ENCODE data around the gene NABP2. TPM values are rescaled to one million over a fixed set of nuclear protein-coding genes. Genes with fewer than 3 reads are reported as not detected.

NABP2 gene
- total and polyA plus RNA-seq, 10 of the 15 experiments (the other 5 are each of a cell fraction or from before 2014, with no cell fraction given) = 20.7 to 97.9 (median 60.9) TPM

DNA sequence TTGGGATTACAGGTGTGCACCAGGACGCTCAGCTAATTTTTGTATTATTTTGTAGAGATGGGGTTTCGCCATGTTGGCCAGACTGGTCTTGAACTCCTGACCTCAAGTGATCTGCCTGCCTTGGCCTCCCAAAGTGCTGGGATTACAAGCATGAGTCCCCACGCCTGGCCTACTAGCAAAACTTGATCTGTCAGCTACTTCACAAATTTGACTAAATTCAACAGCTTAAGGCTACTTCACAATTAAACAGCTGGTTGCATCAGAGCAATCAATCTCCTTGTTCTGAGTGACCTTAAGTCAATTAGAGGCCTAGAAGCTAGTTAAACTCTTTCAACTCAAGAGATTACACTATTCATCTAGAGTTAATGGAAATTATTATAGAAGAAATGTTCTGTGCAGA, 54.8 kb downstream of the NABP2 start:
- ChIA-PET SMC1A (ENCODE audit: uncharacterized antibody, unreplicated experiment) (interaction anchor here (0.6 kb wide), 1 partner anchor 78 kb away, joined by 3 read pairs; no protein-coding TSS in a partner anchor), POLR2A (interaction anchor here (1.1 kb wide), 1 partner anchor 34 kb away, joined by 6 read pairs; no protein-coding TSS in a partner anchor), CTCF (interaction anchor here (1.1 to 1.4 kb wide), 2 partner anchors 18 to 185 kb away, joined by 3 to 6 read pairs; no protein-coding TSS in a partner anchor), RAD21 (ENCODE audit: unreplicated experiment) (no interaction called here)
- in situ Hi-C loops (cut with MboI) = no loop called here
- DNase-seq (ENCODE audit: low read depth, low spot score) (no peak), FAIRE-seq (no peak), ATAC-seq (no peak)
- intact Hi-C loops (cut with micrococcal nuclease; ENCODE audit: unreplicated experiment) = no loop called here
- H3K4me1 ChIP-seq (ENCODE audit: control insufficient read depth, insufficient read depth, low read length) = no peaks in the 10 kb centered on the region
- no peaks in the 10 kb centered on the region for H3K27me3 ChIP-seq (replicated peaks in 1 of 2; ENCODE audit: control insufficient read depth in 2 of 2, insufficient read depth in 2 of 2, low read length in 1 of 2)
- H3K9me3 ChIP-seq (replicated peaks; ENCODE audit: control insufficient read depth, insufficient read depth, low read length) = no peaks in the 10 kb centered on the region
- H3K27ac ChIP-seq (ENCODE audit: control insufficient read depth, insufficient read depth) = no peak overlapping the region
- TF ChIP-seq STAT1 (conservative IDR thresholded peaks at IDR 0.05) (no peak), IKZF2 (IDR thresholded peaks at IDR 0.05) (no peak), HDAC6 (IDR thresholded peaks at IDR 0.05; ENCODE audit: unreplicated experiment) (no peak), CHD1 (IDR thresholded peaks at IDR 0.05; ENCODE audit: low read depth, low read length) (no peak)
- no peak overlapping the region for H3K4me2 ChIP-seq (ENCODE audit: control insufficient read depth, insufficient read depth)
- BruUV-seq (replicated peaks) = no TSS peak
- no peaks in the 10 kb centered on the region for H3K79me2 ChIP-seq (ENCODE audit: control insufficient read depth, insufficient read depth, low read length)
- no peaks in the 10 kb centered on the region for H4K20me1 ChIP-seq (ENCODE audit: control insufficient read depth, insufficient read depth)
- H2AFZ ChIP-seq (ENCODE audit: control insufficient read depth, low read depth, low read length) = no peak overlapping the region
- 95% methylated on average over 3 of the region's 3 CpGs for WGBS (ENCODE audit: insufficient coverage, insufficient replicate concordance, low lambda C conversion rate, missing lambda C conversion rate)
- H3K9ac ChIP-seq (ENCODE audit: control insufficient read depth, insufficient read depth, low read length) = no peak overlapping the region
- H3K4me3 ChIP-seq = no peak overlapping the region
- peaks cover 16 to 22% of the 10 kb centered on the region in 2 experiments for H3K36me3 ChIP-seq (ENCODE audit: control insufficient read depth in 2 of 2, insufficient read depth in 2 of 2, low read length in 1 of 2)

Other genes starting within 250 kb of the NABP2 start
Only the 7 nearest of the 24 such genes appear.
- gene MYL6B, start 71.8 kb upstream of the NABP2 start, total RNA-seq (2014; rRNA removed) = 79.1 and 83.8 TPM in 2 replicates
- gene MYL6B, start 71.8 kb upstream of the NABP2 start, total RNA-seq (2014; rRNA removed; fragmentation: Illumina TruSeq; extraction: Trizol) = 100 and 119 TPM in 2 replicates
- 110 and 117 TPM in 2 replicates for gene MYL6B, start 71.8 kb upstream of the NABP2 start, total RNA-seq (2021)
- 62.6 and 88.4 TPM in 2 replicates for gene MYL6B, start 71.8 kb upstream of the NABP2 start, polyA plus RNA-seq (2011; rRNA removed)
- gene MYL6B, start 71.8 kb upstream of the NABP2 start, polyA plus RNA-seq (2014; fragmentation: Illumina TruSeq; extraction: Trizol) = 24.0 and 75.5 TPM in 2 replicates
- gene MYL6B, start 71.8 kb upstream of the NABP2 start, polyA plus RNA-seq (2014; fragmentation: Nextera tagmentation; extraction: Ambion mirVana) = 100 to 1,000 TPM; 117 to 153 TPM
- gene MYL6B, start 71.8 kb upstream of the NABP2 start, polyA plus RNA-seq (2014; rRNA removed) = 108 and 118 TPM in 2 replicates
- gene MYL6B, start 71.8 kb upstream of the NABP2 start, polyA plus RNA-seq (2016; fragmentation: Nextera tagmentation; extraction: Ambion mirVana) = 100 to 1,000 TPM; 109 to 131 TPM
- 1,128 and 1,250 TPM in 2 replicates for gene MYL6, start 66.0 kb upstream of the NABP2 start, total RNA-seq (2014; rRNA removed)
- gene MYL6, start 66.0 kb upstream of the NABP2 start, total RNA-seq (2014; rRNA removed; fragmentation: Illumina TruSeq; extraction: Trizol) = 1,571 and 1,613 TPM in 2 replicates
- gene MYL6, start 66.0 kb upstream of the NABP2 start, total RNA-seq (2021) = 1,000 and 1,003 TPM in 2 replicates
- gene MYL6, start 66.0 kb upstream of the NABP2 start, polyA plus RNA-seq (2011; rRNA removed) = 2,085 and 2,088 TPM in 2 replicates
- 1,228 and 1,402 TPM in 2 replicates for gene MYL6, start 66.0 kb upstream of the NABP2 start, polyA plus RNA-seq (2014; fragmentation: Illumina TruSeq; extraction: Trizol)
- gene MYL6, start 66.0 kb upstream of the NABP2 start, polyA plus RNA-seq (2014; fragmentation: Nextera tagmentation; extraction: Ambion mirVana) = 1,000 to 10,000 TPM; 3,206 to 4,116 TPM
- 1,169 and 1,187 TPM in 2 replicates for gene MYL6, start 66.0 kb upstream of the NABP2 start, polyA plus RNA-seq (2014; rRNA removed)
- 1,000 to 10,000 TPM; 2,172 to 2,412 TPM for gene MYL6, start 66.0 kb upstream of the NABP2 start, polyA plus RNA-seq (2016; fragmentation: Nextera tagmentation; extraction: Ambion mirVana)
- 24.9 and 25.2 TPM in 2 replicates for gene SMARCC2, start 34.9 kb upstream of the NABP2 start, total RNA-seq (2014; rRNA removed)
- gene SMARCC2, start 34.9 kb upstream of the NABP2 start, total RNA-seq (2014; rRNA removed; fragmentation: Illumina TruSeq; extraction: Trizol) = 26.6 and 31.8 TPM in 2 replicates
- gene SMARCC2, start 34.9 kb upstream of the NABP2 start, total RNA-seq (2021) = 67.1 and 68.6 TPM in 2 replicates
- 50.2 and 52.9 TPM in 2 replicates for gene SMARCC2, start 34.9 kb upstream of the NABP2 start, polyA plus RNA-seq (2011; rRNA removed)
- 59.6 and 61.1 TPM in 2 replicates for gene SMARCC2, start 34.9 kb upstream of the NABP2 start, polyA plus RNA-seq (2014; fragmentation: Illumina TruSeq; extraction: Trizol)
- 10 to 100 TPM; 13.6 to 27.8 TPM for gene SMARCC2, start 34.9 kb upstream of the NABP2 start, polyA plus RNA-seq (2014; fragmentation: Nextera tagmentation; extraction: Ambion mirVana)
- gene SMARCC2, start 34.9 kb upstream of the NABP2 start, polyA plus RNA-seq (2014; rRNA removed) = 31.7 and 38.3 TPM in 2 replicates
- 10 to 100 TPM; 60.8 to 71.2 TPM for gene SMARCC2, start 34.9 kb upstream of the NABP2 start, polyA plus RNA-seq (2016; fragmentation: Nextera tagmentation; extraction: Ambion mirVana)
- gene RNF41, start 2.4 kb upstream of the NABP2 start, total RNA-seq (2014; rRNA removed) = 38.0 and 44.8 TPM in 2 replicates
- 28.8 and 30.1 TPM in 2 replicates for gene RNF41, start 2.4 kb upstream of the NABP2 start, total RNA-seq (2014; rRNA removed; fragmentation: Illumina TruSeq; extraction: Trizol)
- gene RNF41, start 2.4 kb upstream of the NABP2 start, total RNA-seq (2021) = 29.9 and 31.0 TPM in 2 replicates
- 30.9 and 47.8 TPM in 2 replicates for gene RNF41, start 2.4 kb upstream of the NABP2 start, polyA plus RNA-seq (2011; rRNA removed)
- 27.6 and 33.2 TPM in 2 replicates for gene RNF41, start 2.4 kb upstream of the NABP2 start, polyA plus RNA-seq (2014; fragmentation: Illumina TruSeq; extraction: Trizol)
- gene RNF41, start 2.4 kb upstream of the NABP2 start, polyA plus RNA-seq (2014; fragmentation: Nextera tagmentation; extraction: Ambion mirVana) = 10 to 100 TPM; 11.1 to 24.5 TPM
- gene RNF41, start 2.4 kb upstream of the NABP2 start, polyA plus RNA-seq (2014; rRNA removed) = 38.2 and 39.2 TPM in 2 replicates
- 10 to 100 TPM; 22.3 to 23.9 TPM for gene RNF41, start 2.4 kb upstream of the NABP2 start, polyA plus RNA-seq (2016; fragmentation: Nextera tagmentation; extraction: Ambion mirVana)
- gene SLC39A5, start 5.7 kb downstream of the NABP2 start, total RNA-seq (2014; rRNA removed) = not detected in 2 replicates
- not detected in 2 replicates for gene SLC39A5, start 5.7 kb downstream of the NABP2 start, total RNA-seq (2014; rRNA removed; fragmentation: Illumina TruSeq; extraction: Trizol)
- gene SLC39A5, start 5.7 kb downstream of the NABP2 start, total RNA-seq (2021) = 0.29 and 0.56 TPM in 2 replicates
- gene SLC39A5, start 5.7 kb downstream of the NABP2 start, polyA plus RNA-seq (2011; rRNA removed) = 0.15 TPM in 1 of 2 replicates, not detected in the other
- 0.15 TPM in 1 of 2 replicates, not detected in the other for gene SLC39A5, start 5.7 kb downstream of the NABP2 start, polyA plus RNA-seq (2014; fragmentation: Illumina TruSeq; extraction: Trizol)
- gene SLC39A5, start 5.7 kb downstream of the NABP2 start, polyA plus RNA-seq (2014; fragmentation: Nextera tagmentation; extraction: Ambion mirVana) = not detected
- 0.13 TPM in 1 of 2 replicates, not detected in the other for gene SLC39A5, start 5.7 kb downstream of the NABP2 start, polyA plus RNA-seq (2014; rRNA removed)
- not detected for gene SLC39A5, start 5.7 kb downstream of the NABP2 start, polyA plus RNA-seq (2016; fragmentation: Nextera tagmentation; extraction: Ambion mirVana)
- 7.9 and 8.1 TPM in 2 replicates for gene ANKRD52, start 34.0 kb downstream of the NABP2 start, total RNA-seq (2014; rRNA removed)
- gene ANKRD52, start 34.0 kb downstream of the NABP2 start, total RNA-seq (2014; rRNA removed; fragmentation: Illumina TruSeq; extraction: Trizol) = 6.3 and 7.5 TPM in 2 replicates
- gene ANKRD52, start 34.0 kb downstream of the NABP2 start, total RNA-seq (2021) = 49.7 and 52.3 TPM in 2 replicates
- 4.7 and 11.7 TPM in 2 replicates for gene ANKRD52, start 34.0 kb downstream of the NABP2 start, polyA plus RNA-seq (2011; rRNA removed)
- 17.7 and 24.0 TPM in 2 replicates for gene ANKRD52, start 34.0 kb downstream of the NABP2 start, polyA plus RNA-seq (2014; fragmentation: Illumina TruSeq; extraction: Trizol)
- gene ANKRD52, start 34.0 kb downstream of the NABP2 start, polyA plus RNA-seq (2014; fragmentation: Nextera tagmentation; extraction: Ambion mirVana) = 1 to 10 TPM in 1 of 2 experiments, under 1 TPM in 1; 0.90 to 1.2 TPM
- 20.6 and 23.9 TPM in 2 replicates for gene ANKRD52, start 34.0 kb downstream of the NABP2 start, polyA plus RNA-seq (2014; rRNA removed)
- 10 to 100 TPM; 50.6 to 55.3 TPM for gene ANKRD52, start 34.0 kb downstream of the NABP2 start, polyA plus RNA-seq (2016; fragmentation: Nextera tagmentation; extraction: Ambion mirVana)
- gene COQ10A, start 42.6 kb downstream of the NABP2 start, total RNA-seq (2014; rRNA removed) = 7.6 and 7.9 TPM in 2 replicates
- 4.4 and 5.7 TPM in 2 replicates for gene COQ10A, start 42.6 kb downstream of the NABP2 start, total RNA-seq (2014; rRNA removed; fragmentation: Illumina TruSeq; extraction: Trizol)
- 6.1 and 7.8 TPM in 2 replicates for gene COQ10A, start 42.6 kb downstream of the NABP2 start, total RNA-seq (2021)
- 19.5 and 20.9 TPM in 2 replicates for gene COQ10A, start 42.6 kb downstream of the NABP2 start, polyA plus RNA-seq (2011; rRNA removed)
- 8.8 and 9.5 TPM in 2 replicates for gene COQ10A, start 42.6 kb downstream of the NABP2 start, polyA plus RNA-seq (2014; fragmentation: Illumina TruSeq; extraction: Trizol)
- gene COQ10A, start 42.6 kb downstream of the NABP2 start, polyA plus RNA-seq (2014; fragmentation: Nextera tagmentation; extraction: Ambion mirVana) = 1 to 10 TPM; 3.3 to 4.5 TPM
- 10.2 and 11.7 TPM in 2 replicates for gene COQ10A, start 42.6 kb downstream of the NABP2 start, polyA plus RNA-seq (2014; rRNA removed)
- 1 to 10 TPM; 4.4 to 6.0 TPM for gene COQ10A, start 42.6 kb downstream of the NABP2 start, polyA plus RNA-seq (2016; fragmentation: Nextera tagmentation; extraction: Ambion mirVana)

Measured in GM12878 (cell line).